OCI-LY3 (cell line): Measurements from ENCODE around the gene CCNQ.

ENCODE experiments used
- EZH2phosphoT487 ChIP-seq: fragments of 200-600 bp; shearing (Covaris generic); IDR thresholded peaks from 2 replicates; pipeline ENCODE4 v1.6.1; 2018; ENCODE audit warnings: antibody characterized with exemption, mixed run types, low read depth
- TF ChIP-seq, protein P1 (sequence below): fragments of 200-600, 300-600 bp; sonication (generic); IDR thresholded peaks from 2 replicates; pipeline ENCODE4 v1.5.1; 2014; ENCODE audit warnings: antibody characterized with exemption, low read length, low read depth

DNA sequence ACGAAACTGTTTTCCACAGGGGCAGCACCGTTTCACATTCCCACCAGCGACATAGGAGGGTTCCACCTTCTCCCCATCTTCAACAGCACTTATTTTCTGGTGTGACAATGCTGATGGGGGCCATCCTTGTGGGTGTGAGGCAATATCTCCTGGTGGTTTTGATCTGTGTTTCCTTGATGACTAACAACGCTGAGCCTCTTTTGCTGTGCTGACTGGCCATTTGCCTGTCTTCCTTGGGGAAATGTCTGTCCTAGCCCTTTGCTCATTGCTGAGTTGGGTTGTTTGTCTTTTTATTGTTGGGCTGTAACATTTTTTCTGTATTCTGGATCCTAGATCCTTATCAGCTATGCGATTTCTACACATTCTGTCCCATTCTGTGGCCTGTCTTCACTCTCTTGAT, 47.8 kb downstream of the CCNQ start:
- TF ChIP-seq, protein P1, sequence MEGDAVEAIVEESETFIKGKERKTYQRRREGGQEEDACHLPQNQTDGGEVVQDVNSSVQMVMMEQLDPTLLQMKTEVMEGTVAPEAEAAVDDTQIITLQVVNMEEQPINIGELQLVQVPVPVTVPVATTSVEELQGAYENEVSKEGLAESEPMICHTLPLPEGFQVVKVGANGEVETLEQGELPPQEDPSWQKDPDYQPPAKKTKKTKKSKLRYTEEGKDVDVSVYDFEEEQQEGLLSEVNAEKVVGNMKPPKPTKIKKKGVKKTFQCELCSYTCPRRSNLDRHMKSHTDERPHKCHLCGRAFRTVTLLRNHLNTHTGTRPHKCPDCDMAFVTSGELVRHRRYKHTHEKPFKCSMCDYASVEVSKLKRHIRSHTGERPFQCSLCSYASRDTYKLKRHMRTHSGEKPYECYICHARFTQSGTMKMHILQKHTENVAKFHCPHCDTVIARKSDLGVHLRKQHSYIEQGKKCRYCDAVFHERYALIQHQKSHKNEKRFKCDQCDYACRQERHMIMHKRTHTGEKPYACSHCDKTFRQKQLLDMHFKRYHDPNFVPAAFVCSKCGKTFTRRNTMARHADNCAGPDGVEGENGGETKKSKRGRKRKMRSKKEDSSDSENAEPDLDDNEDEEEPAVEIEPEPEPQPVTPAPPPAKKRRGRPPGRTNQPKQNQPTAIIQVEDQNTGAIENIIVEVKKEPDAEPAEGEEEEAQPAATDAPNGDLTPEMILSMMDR, result no peak
- no peak for TF ChIP-seq EZH2phosphoT487
